NCI-H526 treated with DMSO at 0.1 percent for 48 hours (cell line): ENCODE data around the gene CACNB4.
"Not testable (repeated sequence)": the region's sequence is repeated elsewhere in the genome, so short reads cannot be mapped to it uniquely, and the experiment has no call there.

Source experiments
- DNase-seq: peaks from one replicate; lab custom pipeline; 2025; lab: John Stamatoyannopoulos, UW

The CACNB4 gene

DNA sequence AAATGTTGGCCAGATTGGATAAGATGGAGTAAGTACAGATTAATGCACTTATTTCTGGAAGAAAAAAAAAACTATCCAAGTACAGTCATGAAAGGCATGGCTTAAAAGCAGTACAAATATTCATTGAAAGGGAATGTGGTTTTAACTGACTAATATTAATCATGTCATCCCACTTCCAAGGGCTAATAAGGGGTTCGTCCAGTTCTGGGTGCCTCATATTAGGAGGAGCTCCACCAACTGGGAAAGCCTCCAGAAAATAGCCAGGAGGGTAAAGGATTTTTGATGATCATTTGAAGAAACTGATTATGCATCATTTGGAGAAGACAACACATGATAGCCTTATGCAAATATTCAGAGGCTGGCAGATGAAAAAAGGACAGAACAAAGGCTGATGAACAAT, 155.4 kb downstream of the CACNB4 start:
- no peak for DNase-seq

DNA sequence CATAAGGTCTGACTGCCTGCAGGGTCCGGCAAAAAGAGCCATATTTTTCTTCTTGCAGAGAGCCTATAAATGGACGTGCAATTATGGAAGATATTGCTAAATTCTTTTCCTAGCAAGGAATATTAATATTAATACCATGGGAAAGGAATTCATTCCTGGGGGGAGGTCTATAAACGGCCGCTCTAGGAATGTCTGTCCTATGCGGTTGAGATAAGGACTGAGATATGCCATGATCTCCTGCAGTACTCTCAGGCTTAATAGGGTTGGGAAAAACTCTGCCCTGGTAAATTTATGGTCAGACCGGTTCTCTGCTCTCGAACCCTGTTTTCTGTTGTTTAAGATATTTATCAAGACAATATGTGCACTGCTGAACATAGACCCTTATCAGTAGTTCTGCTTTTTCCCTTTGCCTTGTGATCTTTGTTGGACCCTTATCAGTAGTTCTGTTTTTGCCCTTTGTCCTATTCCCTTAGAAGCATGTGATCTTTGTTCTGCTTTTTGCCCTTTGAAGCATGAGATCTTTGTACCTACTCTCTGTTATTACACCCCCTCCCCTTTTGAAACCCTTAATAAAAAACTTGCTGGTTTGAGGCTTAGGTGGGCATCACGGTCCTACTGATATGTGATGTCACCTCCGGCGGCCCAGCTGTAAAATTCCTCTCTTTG, 156.2 kb downstream of the CACNB4 start:
- not testable (repeated sequence) for DNase-seq

DNA sequence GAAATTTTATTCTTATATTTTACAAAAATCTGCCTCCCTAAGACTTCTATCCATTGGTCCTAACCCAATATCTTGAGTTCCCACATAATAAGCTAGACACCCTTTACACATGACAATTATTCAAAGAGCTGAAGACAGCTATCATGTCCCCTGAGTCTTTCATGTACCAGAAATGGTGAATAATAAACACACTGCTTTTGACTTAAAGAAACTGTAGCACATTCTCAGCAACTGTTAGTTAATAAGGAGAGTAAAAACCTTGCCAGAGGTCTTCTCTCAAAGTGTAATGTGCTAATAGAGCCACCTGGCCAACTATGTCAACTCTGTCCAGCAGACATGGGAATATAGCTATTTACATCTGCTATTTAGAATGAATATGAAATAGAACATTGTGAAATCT, 160.9 kb downstream of the CACNB4 start:
- no peak for DNase-seq

- DNase-seq, result peak; percentile 69
Observed at GRCh38 chr2:151936626-151937025, 162.2 kb downstream of the CACNB4 start.

DNA sequence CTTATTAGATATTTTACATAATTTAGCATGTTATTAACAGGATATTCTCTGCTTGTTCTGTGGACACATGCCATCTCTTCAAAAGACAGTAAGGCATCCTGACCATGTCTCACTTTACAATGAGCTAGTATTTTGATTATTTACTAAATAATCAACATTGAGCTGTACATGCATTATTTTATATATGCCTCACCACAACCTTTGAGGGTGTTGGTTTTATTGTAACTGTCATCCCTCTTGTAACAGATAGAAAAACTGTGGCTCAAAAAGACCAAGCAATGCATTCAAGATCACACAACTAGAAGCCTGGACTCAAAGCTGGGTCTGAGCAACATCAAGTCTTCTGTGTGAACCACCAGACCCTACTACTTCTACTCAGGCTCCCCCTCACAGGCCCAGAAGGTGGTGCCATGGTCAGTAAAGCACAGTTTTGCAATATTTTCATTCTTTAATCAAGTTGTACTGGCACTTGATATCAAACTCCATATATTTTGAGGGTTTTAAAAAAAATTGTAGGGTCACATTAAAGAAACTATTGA, 165.5 kb downstream of the CACNB4 start:
- no peak for DNase-seq

GRCh38 chr2:151931756-151932155, 167.1 kb downstream of the CACNB4 start:
- no peak for DNase-seq

GRCh38 chr2:151931030-151931611, 167.7 kb downstream of the CACNB4 start:
- DNase-seq, result no peak

- DNase-seq, result no peak
Observed at GRCh38 chr2:151930042-151930441, 168.8 kb downstream of the CACNB4 start.

GRCh38 chr2:151928380-151928779, 170.5 kb downstream of the CACNB4 start:
- no peak for DNase-seq

DNA sequence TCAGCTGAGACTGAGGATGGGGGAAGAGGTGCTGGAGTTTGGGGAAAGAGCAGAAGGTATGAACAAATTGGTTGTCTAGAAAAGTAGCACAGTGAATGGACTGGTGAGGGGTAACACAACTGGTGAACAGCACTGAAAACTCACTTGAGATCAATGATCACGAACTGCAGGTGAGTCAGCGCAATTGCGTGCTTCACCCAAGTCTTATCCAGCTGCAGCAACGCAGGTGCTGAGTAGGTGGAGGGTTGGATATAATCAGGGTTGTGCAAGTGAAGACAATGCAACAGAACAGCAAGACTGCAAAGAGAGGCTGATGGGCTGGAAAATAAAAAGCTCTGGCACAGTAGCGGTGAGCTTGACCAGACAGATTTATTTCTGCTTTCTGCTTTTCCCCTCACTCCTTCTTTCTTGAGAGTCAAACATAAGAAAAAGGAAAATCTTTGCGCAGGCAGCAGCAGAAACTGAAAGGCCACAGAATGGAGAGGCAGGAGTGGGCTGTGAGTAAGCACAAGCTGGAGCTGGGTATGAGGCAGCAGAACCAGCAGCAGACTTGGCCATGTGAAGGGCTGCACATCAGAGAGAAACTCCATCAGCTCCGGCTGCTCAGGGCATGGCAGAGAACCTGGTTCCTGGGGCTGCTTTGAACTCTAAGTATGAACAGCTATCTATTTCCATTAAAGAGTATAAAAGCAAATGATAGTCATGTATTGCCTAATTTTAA, 171.2 kb downstream of the CACNB4 start:
- no peak for DNase-seq

DNA sequence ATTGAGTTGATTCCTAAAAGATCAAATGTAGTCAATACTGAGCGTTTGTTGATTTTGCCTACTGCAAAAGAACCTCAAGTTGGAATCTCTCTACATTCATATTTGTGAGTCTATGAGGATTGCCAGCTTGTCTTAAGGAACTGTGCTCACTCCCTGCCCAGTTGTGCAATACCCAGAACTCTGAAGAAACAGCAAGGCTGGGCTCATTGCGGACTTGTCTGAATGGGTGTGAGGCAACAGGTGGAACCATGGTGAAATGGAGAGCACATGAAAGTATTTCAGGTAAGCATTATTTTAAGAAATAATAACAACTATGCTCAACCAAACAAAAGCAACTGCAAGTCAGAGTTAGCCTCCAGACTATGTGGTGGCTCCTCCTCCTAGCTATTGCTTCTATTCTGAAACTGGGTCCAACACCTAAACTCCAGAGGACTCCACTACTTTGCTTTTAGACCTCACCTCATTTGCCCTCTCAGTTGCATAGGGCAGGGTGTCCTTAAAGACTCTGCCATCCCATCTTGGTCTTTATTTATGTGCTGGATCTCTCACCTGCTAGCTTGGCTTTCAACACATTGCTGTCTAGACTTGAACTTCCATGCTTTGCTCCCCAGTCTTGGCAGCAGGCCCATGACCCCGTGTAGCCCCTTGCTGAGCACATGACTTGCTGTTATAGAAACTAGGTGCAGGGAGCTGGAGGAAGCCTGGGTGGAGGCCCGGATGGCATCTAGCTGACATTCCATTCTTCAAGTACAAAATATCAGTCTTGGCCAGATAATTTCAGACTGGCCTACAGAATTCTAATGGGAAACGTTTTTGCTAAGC, 175.8 kb downstream of the CACNB4 start:
- DNase-seq, result no peak

GRCh38 chr2:151919786-151920185, 179.1 kb downstream of the CACNB4 start:
- no peak for DNase-seq

- DNase-seq, result no peak
Observed at GRCh38 chr2:151918308-151918707, 180.5 kb downstream of the CACNB4 start.

DNA sequence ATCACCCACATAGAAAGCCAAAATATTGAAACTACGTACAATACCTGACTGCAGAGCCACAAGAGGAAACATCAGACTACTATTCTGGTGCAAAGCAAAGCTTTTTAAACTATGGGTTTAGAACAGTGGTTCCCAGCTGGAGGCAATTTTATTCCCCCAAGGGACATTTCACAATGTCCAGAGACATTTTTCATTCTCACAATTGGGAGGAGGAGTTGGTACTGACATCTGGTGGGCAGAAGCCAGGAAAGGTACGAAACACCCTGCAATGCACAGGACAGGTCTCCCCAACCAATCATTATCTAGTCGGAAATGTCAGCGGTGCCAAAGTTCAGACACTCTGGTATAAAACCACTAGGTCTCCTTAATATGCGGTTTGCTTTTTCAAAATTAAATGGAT, 182.2 kb downstream of the CACNB4 start:
- DNase-seq, result no peak

DNA sequence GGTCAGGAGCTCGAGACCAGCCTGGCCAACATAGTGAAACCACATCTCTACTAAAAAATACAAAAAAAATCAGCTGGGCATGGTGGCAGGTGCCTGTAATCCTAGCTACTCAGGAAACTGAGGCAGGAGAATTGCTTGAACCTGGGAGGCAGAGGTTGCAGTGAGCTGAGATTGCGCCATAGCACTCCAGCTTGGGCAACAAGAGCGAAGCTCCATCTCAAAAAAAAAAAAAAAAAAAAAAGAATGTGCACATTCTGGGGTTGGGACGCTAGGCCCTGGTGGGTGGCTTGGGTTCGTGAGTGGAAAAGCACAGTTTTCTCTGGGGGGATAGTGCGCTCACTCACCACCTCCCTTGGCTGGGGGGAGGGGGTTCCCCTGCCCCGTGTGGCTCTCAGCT, 183.2 kb downstream of the CACNB4 start:
- DNase-seq, result not testable (repeated sequence)

GRCh38 chr2:151914989-151915628, 183.7 kb downstream of the CACNB4 start:
- no peak for DNase-seq

GRCh38 chr2:151908204-151908882, 190.5 kb downstream of the CACNB4 start:
- DNase-seq, result no peak

GRCh38 chr2:151907286-151908203, 191.3 kb downstream of the CACNB4 start:
- no peak for DNase-seq

DNA sequence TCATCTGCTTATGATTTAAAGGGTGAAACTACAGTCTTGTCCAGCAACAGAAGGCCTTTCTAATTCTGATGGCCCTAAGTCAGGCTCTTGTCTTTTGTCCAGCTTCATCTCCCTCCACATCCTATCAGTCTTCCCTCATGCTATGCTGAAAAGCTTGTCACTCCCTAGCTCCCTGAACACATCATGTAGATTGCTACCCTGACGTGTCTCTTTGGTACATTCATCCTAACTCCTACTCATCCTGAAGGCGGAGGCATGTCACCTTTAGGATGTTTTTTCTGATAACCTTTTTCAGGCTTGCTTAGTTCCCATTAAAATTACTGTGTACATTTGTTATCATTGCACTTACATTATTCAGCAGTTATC, 192.2 kb downstream of the CACNB4 start:
- DNase-seq, result no peak

GRCh38 chr2:151905963-151906632, 192.7 kb downstream of the CACNB4 start:
- DNase-seq, result no peak
